ENCODE measurements around the gene ZNF410.

- TF ChIP-seq CTCF (IDR thresholded peaks at IDR 0.05; ENCODE audit: poor library complexity) (no peak), EZH2 (IDR thresholded peaks at IDR 0.05; ENCODE audit: borderline replicate concordance) (no peak), EZH2phosphoT487 (IDR thresholded peaks at IDR 0.05; ENCODE audit: low read depth, severe bottlenecking, unreplicated experiment) (no peak)
Measured at GRCh38 chr14:73896521-73896920, 9.9 kb downstream of the ZNF410 start.

Data from hepatocyte (in vitro differentiated cells).